Chondrocyte (in vitro differentiated cells): ENCODE results near the gene CEP85L. TPM values are rescaled to one million over a fixed set of nuclear protein-coding genes. Genes with fewer than 3 reads are reported as not detected.

Experiments used
- DNase-seq: peaks from one replicate; pipeline ENCODE4 v3.0.0; 2021; ENCODE audit warnings: mixed read lengths, low spot score
- H3K27ac Mint-ChIP-seq: one replicate; pipeline ENCODE4 v1.8.0; 2021; ENCODE audit warnings: mild to moderate bottlenecking, moderate library complexity, mixed read lengths; ENCODE audit not compliant: unreplicated experiment
- H3K27me3 Mint-ChIP-seq: 2 replicates; pipeline ENCODE4 v1.8.0; 2021; ENCODE audit warnings: low read depth, mixed read lengths
- H3K36me3 Mint-ChIP-seq: 2 replicates; pipeline ENCODE4 v1.8.0; 2021; ENCODE audit warnings: low read depth, mixed read lengths
- H3K4me1 Mint-ChIP-seq: 2 replicates; pipeline ENCODE4 v1.8.0; 2021; ENCODE audit warnings: low read depth, mild to moderate bottlenecking, mixed read lengths
- H3K4me3 Mint-ChIP-seq: one replicate; pipeline ENCODE4 v1.8.0; 2021; ENCODE audit warnings: mild to moderate bottlenecking, moderate library complexity, mixed read lengths; ENCODE audit not compliant: unreplicated experiment
- H3K9me3 Mint-ChIP-seq: 2 replicates; pipeline ENCODE4 v1.8.0; 2021; ENCODE audit warnings: low read depth, mixed read lengths
- CTCF ChIP-seq: fragments of 200-600 bp; sonication (generic); IDR thresholded peaks from 2 replicates; pipeline ENCODE4 v1.5.0; 2021; ENCODE audit warnings: antibody characterized with exemption, mild to moderate bottlenecking, moderate library complexity
- total RNA-seq: library from RNA; stranded (reverse); gene quantifications from 3 replicates; pipeline ENCODE4 v1.2.1, GENCODE V29; 2021

CEP85L gene
- total RNA-seq, 1 donor from 2014 or later: 10.4 TPM

- H3K4me1 Mint-ChIP-seq: peaks cover 37% of the 10 kb centered on the region
- H3K27ac Mint-ChIP-seq: no peak overlapping the region
- TF ChIP-seq CTCF: no peak
- H3K36me3 Mint-ChIP-seq: no peaks in the 10 kb centered on the region
- no peaks in the 10 kb centered on the region for H3K9me3 Mint-ChIP-seq
- no peak for DNase-seq
- no peak overlapping the region for H3K4me3 Mint-ChIP-seq
- no peaks in the 10 kb centered on the region for H3K27me3 Mint-ChIP-seq
These were observed 109.0 kb downstream of the CEP85L start for GRCh38 chr6:118542184-118542952.

- Mint-ChIP-seq H3K4me3 (no peak overlapping the region), H3K9me3 (no peaks in the 10 kb centered on the region), H3K36me3 (no peaks in the 10 kb centered on the region), H3K4me1 (peaks cover 25% of the 10 kb centered on the region), H3K27me3 (no peaks in the 10 kb centered on the region), H3K27ac (no peak overlapping the region)
- no peak for TF ChIP-seq CTCF
- DNase-seq: no peak
These were observed 113.8 kb downstream of the CEP85L start for GRCh38 chr6:118537574-118537973.

- peaks cover 15% of the 10 kb centered on the region for H3K4me1 Mint-ChIP-seq
- no peak for TF ChIP-seq CTCF
- H3K36me3 Mint-ChIP-seq: peaks cover 2% of the 10 kb centered on the region
- DNase-seq: no peak
- no peaks in the 10 kb centered on the region for H3K27me3 Mint-ChIP-seq
- no peak overlapping the region for H3K4me3 Mint-ChIP-seq
- peaks cover 3% of the 10 kb centered on the region for H3K9me3 Mint-ChIP-seq
- no peak overlapping the region for H3K27ac Mint-ChIP-seq
These were observed 114.9 kb downstream of the CEP85L start for GRCh38 chr6:118536478-118536877.

GRCh38 chr6:118535176-118535844, 116.1 kb downstream of the CEP85L start:
- TF ChIP-seq CTCF: no peak
- H3K4me1 Mint-ChIP-seq: peaks cover 7% of the 10 kb centered on the region
- DNase-seq: no peak
- H3K9me3 Mint-ChIP-seq: peaks cover 13% of the 10 kb centered on the region
- no peak overlapping the region for H3K27ac Mint-ChIP-seq
- peaks cover 8% of the 10 kb centered on the region for H3K36me3 Mint-ChIP-seq
- H3K27me3 Mint-ChIP-seq: no peaks in the 10 kb centered on the region
- no peak overlapping the region for H3K4me3 Mint-ChIP-seq

GRCh38 chr6:118530942-118531341, 120.4 kb downstream of the CEP85L start:
- peaks cover 8% of the 10 kb centered on the region for H3K36me3 Mint-ChIP-seq
- no peak for DNase-seq
- no peaks in the 10 kb centered on the region for H3K27me3 Mint-ChIP-seq
- peaks cover 3% of the 10 kb centered on the region for H3K4me1 Mint-ChIP-seq
- H3K27ac Mint-ChIP-seq: no peak overlapping the region
- TF ChIP-seq CTCF: no peak
- no peak overlapping the region for H3K4me3 Mint-ChIP-seq
- peaks cover 13% of the 10 kb centered on the region for H3K9me3 Mint-ChIP-seq
